HEK293 (cell line): ENCODE data around the gene ZBP1.

Experiments
- CTCF ChIA-PET: fragments of 350-600 bp; formaldehyde crosslinking; extraction: SDS; loops from one replicate; lab custom pipeline; 2021; ENCODE audit warnings: antibody characterized with exemption; lab: Yijun Ruan, JAX
- POLR2A ChIA-PET: fragments of 300-600 bp; formaldehyde crosslinking; extraction: SDS; loops from one replicate; lab custom pipeline; 2020; ENCODE audit warnings: antibody characterized with exemption, inconsistent platforms; lab: Yijun Ruan, JAX
- H3K27ac ChIP-seq: fragments of 200-500 bp; sonication (Bioruptor generic); 2 replicates; pipeline ENCODE4 v1.5.1; 2014; ENCODE audit warnings: low read depth, low read length, control low read depth, inconsistent platforms; ENCODE audit errors: extremely low read depth
- H3K36me3 ChIP-seq, 2 experiments: fragments of 200-500 bp in 1 of 2; sonication (Bioruptor generic) in 1 of 2; 1 replicate in 1 of 2; 2 replicates in 1 of 2; pipeline ENCODE4 v1.5.1; 2014 to 2017; ENCODE audit warnings: inconsistent platforms in 2 of 2, low read length in 2 of 2; ENCODE audit not compliant: control insufficient read depth in 2 of 2, insufficient read depth in 1 of 2
- H3K4me1 ChIP-seq: fragments of 200-500 bp; sonication (Bioruptor generic); 2 replicates; pipeline ENCODE4 v1.5.1; 2014; ENCODE audit warnings: mild to moderate bottlenecking, low read length, inconsistent platforms; ENCODE audit not compliant: control insufficient read depth, insufficient read depth
- H3K4me3 ChIP-seq: 2 replicates; pipeline ENCODE4 v1.5.1; 2011; ENCODE audit warnings: low read depth, mild to moderate bottlenecking, control low read depth, low read length, moderate library complexity
- H3K9me3 ChIP-seq: fragments of 200-500 bp; sonication (Bioruptor generic); 2 replicates; pipeline ENCODE4 v1.5.1; 2014; ENCODE audit warnings: low read depth, low read length, inconsistent platforms; ENCODE audit not compliant: control insufficient read depth, insufficient read depth
- BCL11A ChIP-seq: fragments of 450-650 bp; formaldehyde crosslinking; IDR thresholded peaks from 2 replicates; pipeline ENCODE4 v1.5.1; 2016; ENCODE audit warnings: low read depth, missing biosample characterization, missing genetic modification characterization
- GLI4 ChIP-seq: fragments of 450-650 bp; formaldehyde crosslinking; IDR thresholded peaks from 2 replicates; pipeline ENCODE4 v1.5.1; 2016; ENCODE audit warnings: missing biosample characterization, missing genetic modification characterization
- HOXD13 ChIP-seq: sonication (generic); formaldehyde crosslinking; IDR thresholded peaks from 2 replicates; pipeline ENCODE4 v1.8.0; 2022; ENCODE audit warnings: missing genetic modification reagents, borderline replicate concordance
- MYNN ChIP-seq: fragments of 450-650 bp; formaldehyde crosslinking; IDR thresholded peaks from 2 replicates; pipeline ENCODE4 v1.5.1; 2016; ENCODE audit warnings: missing biosample characterization, missing genetic modification characterization, borderline replicate concordance
- PATZ1 ChIP-seq: fragments of 450-650 bp; formaldehyde crosslinking; IDR thresholded peaks from 2 replicates; pipeline ENCODE4 v1.5.1; 2016; ENCODE audit warnings: missing biosample characterization, missing genetic modification characterization
- ZBTB11 ChIP-seq: fragments of 450-650 bp; formaldehyde crosslinking; conservative IDR thresholded peaks from 2 replicates; pipeline ENCODE4 v1.5.1; 2016; ENCODE audit warnings: low read depth, missing biosample characterization, missing genetic modification characterization
- ZBTB21 ChIP-seq: fragments of 450-650 bp; formaldehyde crosslinking; IDR thresholded peaks from 2 replicates; pipeline ENCODE4 v1.5.1; 2017; ENCODE audit warnings: missing biosample characterization, missing genetic modification characterization
- ZBTB7A ChIP-seq: fragments of 450-650 bp; formaldehyde crosslinking; IDR thresholded peaks from 2 replicates; pipeline ENCODE4 v1.5.1; 2016; ENCODE audit warnings: low read depth, missing biosample characterization, missing genetic modification characterization
- ZFHX2 ChIP-seq: fragments of 450-650 bp; formaldehyde crosslinking; conservative IDR thresholded peaks from 2 replicates; pipeline ENCODE4 v1.5.1; 2016; ENCODE audit warnings: missing biosample characterization, missing genetic modification characterization
- ZNF10 ChIP-seq: fragments of 450-650 bp; formaldehyde crosslinking; IDR thresholded peaks from 2 replicates; pipeline ENCODE4 v1.5.1; 2017; ENCODE audit warnings: missing biosample characterization, missing genetic modification characterization
- ZNF155 ChIP-seq: fragments of 450-650 bp; formaldehyde crosslinking; IDR thresholded peaks from 2 replicates; pipeline ENCODE4 v1.5.1; 2016; ENCODE audit warnings: missing biosample characterization, missing genetic modification characterization
- ZNF18 ChIP-seq: fragments of 450-650 bp; formaldehyde crosslinking; IDR thresholded peaks from 2 replicates; pipeline ENCODE4 v1.5.1; 2016; ENCODE audit warnings: missing biosample characterization, missing genetic modification characterization
- ZNF335 ChIP-seq: fragments of 450-650 bp; formaldehyde crosslinking; conservative IDR thresholded peaks from 2 replicates; pipeline ENCODE4 v1.5.1; 2016; ENCODE audit warnings: missing biosample characterization, missing genetic modification characterization
- ZNF404 ChIP-seq: fragments of 450-650 bp; formaldehyde crosslinking; IDR thresholded peaks from 2 replicates; pipeline ENCODE4 v1.5.1; 2017; ENCODE audit warnings: missing biosample characterization, missing genetic modification characterization
- ZNF423 ChIP-seq: fragments of 450-650 bp; formaldehyde crosslinking; IDR thresholded peaks from 2 replicates; pipeline ENCODE4 v1.5.1; 2016; ENCODE audit warnings: missing biosample characterization, missing genetic modification characterization
- ZNF530 ChIP-seq: fragments of 450-650 bp; formaldehyde crosslinking; IDR thresholded peaks from 2 replicates; pipeline ENCODE4 v1.5.1; 2016; ENCODE audit warnings: low read depth, missing biosample characterization, missing genetic modification characterization
- ZNF555 ChIP-seq: fragments of 450-650 bp; formaldehyde crosslinking; conservative IDR thresholded peaks from 2 replicates; pipeline ENCODE4 v1.5.1; 2017; ENCODE audit warnings: missing biosample characterization, mild to moderate bottlenecking, missing genetic modification characterization, inconsistent platforms
- ZNF560 ChIP-seq: fragments of 450-650 bp; formaldehyde crosslinking; IDR thresholded peaks from 2 replicates; pipeline ENCODE4 v1.5.1; 2017; ENCODE audit warnings: missing biosample characterization, missing genetic modification characterization, borderline replicate concordance
- ZNF629 ChIP-seq: fragments of 450-650 bp; formaldehyde crosslinking; IDR thresholded peaks from 2 replicates; pipeline ENCODE4 v1.5.1; 2017; ENCODE audit warnings: missing biosample characterization, missing genetic modification characterization
- ZNF677 ChIP-seq: fragments of 450-650 bp; IDR thresholded peaks from 2 replicates; pipeline ENCODE4 v1.5.0; 2018; ENCODE audit warnings: missing biosample characterization, mild to moderate bottlenecking, missing genetic modification characterization, moderate library complexity
- ZNF701 ChIP-seq: fragments of 450-650 bp; formaldehyde crosslinking; IDR thresholded peaks from 2 replicates; pipeline ENCODE4 v1.5.1; 2016; ENCODE audit warnings: missing biosample characterization, missing genetic modification characterization
- ZNF843 ChIP-seq: fragments of 450-650 bp; formaldehyde crosslinking; IDR thresholded peaks from 2 replicates; pipeline ENCODE4 v1.5.1; 2016; ENCODE audit warnings: missing biosample characterization, missing genetic modification characterization
- ZSCAN23 ChIP-seq: fragments of 450-650 bp; formaldehyde crosslinking; IDR thresholded peaks from 2 replicates; pipeline ENCODE4 v1.5.1; 2016; ENCODE audit warnings: missing biosample characterization, missing genetic modification characterization
- TF ChIP-seq, protein P1 (sequence below): fragments of 450-650 bp; formaldehyde crosslinking; IDR thresholded peaks from 2 replicates; pipeline ENCODE4 v1.5.1; 2016; ENCODE audit warnings: missing biosample characterization, missing genetic modification characterization

The ZBP1 gene

DNA sequence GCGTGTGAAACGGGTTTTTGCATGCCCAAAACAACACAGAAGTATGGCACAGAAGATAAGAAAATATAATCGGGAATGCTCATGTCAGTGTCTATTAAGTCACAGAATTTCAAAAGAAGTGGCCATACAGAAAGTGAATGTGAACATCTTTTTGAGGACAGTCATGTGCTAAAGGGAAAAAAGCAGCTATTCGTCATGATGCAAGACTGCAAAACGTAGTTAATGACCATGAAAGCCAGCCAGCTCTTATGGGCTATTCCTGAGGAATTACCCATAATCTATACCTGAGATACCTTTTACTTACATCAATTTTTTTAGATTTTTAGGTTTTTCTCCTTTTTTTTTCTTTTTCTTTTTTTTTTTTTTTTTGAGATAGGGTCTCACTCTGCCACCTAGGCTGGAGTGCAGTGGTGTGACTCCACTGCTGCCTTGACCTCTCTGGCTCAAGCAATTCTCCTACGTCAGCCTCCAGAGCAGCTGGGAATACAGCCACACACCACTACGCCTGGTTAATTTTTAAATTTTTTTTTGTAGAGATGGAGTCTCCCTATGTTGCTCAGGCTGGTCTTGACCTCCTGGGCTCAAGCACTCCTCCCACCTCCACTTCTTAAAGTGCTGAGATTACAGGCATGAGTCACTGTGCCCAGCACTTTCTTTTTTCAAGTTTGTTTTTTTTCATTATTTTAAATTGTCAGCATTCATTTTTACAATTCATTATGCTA is 18.1 kb upstream of the ZBP1 start:
- CTCF ChIA-PET: interaction anchor here (0.7 to 1.2 kb wide), 2 partner anchors 17 to 42 kb away, joined by 4 read pairs; no protein-coding TSS in a partner anchor
- POLR2A ChIA-PET: no interaction called here

GRCh38 chr20:57633945-57634491 is 13.8 kb upstream of the ZBP1 start:
- Histone ChIP-seq H3K36me3 (no peaks in the 10 kb centered on the region), H3K4me3 (no peak overlapping the region), H3K27ac (no peak overlapping the region), H3K9me3 (no peaks in the 10 kb centered on the region), H3K4me1 (no peaks in the 10 kb centered on the region)
- POLR2A ChIA-PET: no interaction called here
- TF ChIP-seq ZBTB7A (tag by site-specific recombination) (no peak), ZBTB21 (no peak), ZNF10 (tag by site-specific recombination) (no peak), PATZ1 (no peak), HOXD13 (no peak), ZBTB11 (tag by site-specific recombination) (no peak), ZNF560 (tag by site-specific recombination) (no peak), ZNF530 (no peak), ZNF629 (tag by site-specific recombination) (no peak)
- TF ChIP-seq, protein P1, sequence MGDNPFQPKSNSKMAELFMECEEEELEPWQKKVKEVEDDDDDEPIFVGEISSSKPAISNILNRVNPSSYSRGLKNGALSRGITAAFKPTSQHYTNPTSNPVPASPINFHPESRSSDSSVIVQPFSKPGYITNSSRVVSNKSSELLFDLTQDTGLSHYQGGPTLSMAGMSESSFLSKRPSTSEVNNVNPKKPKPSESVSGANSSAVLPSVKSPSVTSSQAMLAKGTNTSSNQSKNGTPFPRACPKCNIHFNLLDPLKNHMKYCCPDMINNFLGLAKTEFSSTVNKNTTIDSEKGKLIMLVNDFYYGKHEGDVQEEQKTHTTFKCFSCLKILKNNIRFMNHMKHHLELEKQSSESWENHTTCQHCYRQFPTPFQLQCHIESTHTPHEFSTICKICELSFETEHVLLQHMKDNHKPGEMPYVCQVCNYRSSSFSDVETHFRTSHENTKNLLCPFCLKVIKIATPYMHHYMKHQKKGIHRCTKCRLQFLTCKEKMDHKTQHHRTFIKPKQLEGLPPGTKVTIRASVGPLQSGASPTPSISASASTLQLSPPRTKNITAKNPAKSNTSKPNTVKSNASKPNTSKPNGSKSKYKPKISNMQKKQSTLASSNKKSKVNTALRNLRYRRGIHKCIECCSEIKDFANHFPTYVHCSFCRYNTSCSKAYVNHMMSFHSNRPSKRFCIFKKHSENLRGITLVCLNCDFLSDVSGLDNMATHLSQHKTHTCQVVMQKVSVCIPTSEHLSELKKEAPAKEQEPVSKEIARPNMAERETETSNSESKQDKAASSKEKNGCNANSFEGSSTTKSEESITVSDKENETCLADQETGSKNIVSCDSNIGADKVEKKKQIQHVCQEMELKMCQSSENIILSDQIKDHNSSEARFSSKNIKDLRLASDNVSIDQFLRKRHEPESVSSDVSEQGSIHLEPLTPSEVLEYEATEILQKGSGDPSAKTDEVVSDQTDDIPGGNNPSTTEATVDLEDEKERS (tag by site-specific recombination): no peak
- CTCF ChIA-PET: no interaction called here

More for the DNA sequence above, 18.1 kb upstream of the ZBP1 start:
- Histone ChIP-seq H3K9me3 (no peaks in the 10 kb centered on the region), H3K27ac (no peak overlapping the region), H3K4me3 (no peak overlapping the region), H3K4me1 (no peaks in the 10 kb centered on the region)
- TF ChIP-seq ZFHX2 (tag by site-specific recombination) (no peak), ZNF701 (tag by site-specific recombination) (no peak), ZNF555 (tag by site-specific recombination) (no peak), ZSCAN23 (tag by site-specific recombination) (no peak), ZNF677 (no peak), MYNN (tag by site-specific recombination) (no peak), GLI4 (tag by site-specific recombination) (no peak), ZNF423 (tag by site-specific recombination) (no peak), ZNF335 (no peak), ZNF843 (tag by site-specific recombination) (no peak), ZNF404 (tag by site-specific recombination) (no peak), BCL11A (no peak), ZNF155 (no peak), ZNF18 (no peak)
- TF ChIP-seq, all 188 proteins: peak for 0
- no peaks in the 10 kb centered on the region for H3K36me3 ChIP-seq
